Right kidney (tissue), 1 donor: ENCODE measurements around the gene PLEKHA5.

Source experiments
- DNase-seq: peaks from one replicate; pipeline ENCODE4 v3.0.0-alpha.2; 2016

Gene PLEKHA5

DNA sequence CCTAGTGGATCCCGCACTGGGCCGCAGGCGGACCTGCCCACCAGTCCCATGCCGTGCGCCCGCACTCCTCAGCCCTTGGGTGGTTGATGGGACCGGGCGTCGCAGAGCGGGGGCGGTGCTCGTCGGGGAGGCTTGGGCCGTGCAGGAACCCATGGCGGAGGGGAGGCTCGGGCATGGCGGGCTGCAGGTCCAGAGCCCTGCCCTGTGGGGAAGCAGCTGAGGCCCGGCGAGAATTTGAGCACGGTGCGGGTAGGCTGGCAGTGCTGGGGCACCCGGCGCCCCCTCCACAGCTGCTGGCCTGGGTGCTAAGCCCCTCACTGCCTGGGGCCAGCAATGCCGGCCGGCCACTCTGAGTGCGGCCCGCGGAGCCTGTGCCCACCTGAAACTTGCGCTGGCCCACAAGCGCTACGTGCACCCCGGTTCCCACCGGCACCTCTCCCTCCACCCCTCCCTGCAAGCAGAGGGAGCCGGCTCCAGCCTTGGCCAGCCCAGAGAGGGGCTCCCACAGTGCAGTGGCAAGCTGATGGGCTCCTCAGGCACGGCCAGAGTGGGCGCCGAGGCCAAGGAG, 100.8 kb downstream of the PLEKHA5 start:
- DNase-seq = no peak

DNA sequence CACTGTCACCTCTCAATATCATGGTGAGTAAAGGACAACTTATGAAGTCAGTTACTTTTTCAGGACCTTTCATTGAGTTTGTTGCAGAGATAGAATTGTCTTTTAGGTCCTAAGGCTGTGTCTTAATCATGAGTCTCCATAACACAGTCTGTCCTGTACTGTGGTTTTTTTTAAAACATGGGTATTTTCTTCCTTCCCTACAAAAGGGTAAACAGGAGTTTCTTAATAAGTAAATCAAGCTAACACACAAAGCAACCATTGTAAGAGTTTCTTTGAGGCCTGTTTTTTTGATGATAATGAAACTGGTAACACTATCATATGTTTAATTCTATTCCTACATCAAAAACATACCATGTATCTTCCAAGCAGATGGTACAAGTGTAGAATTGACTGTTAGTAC, 101.4 kb downstream of the PLEKHA5 start:
- no peak for DNase-seq

DNA sequence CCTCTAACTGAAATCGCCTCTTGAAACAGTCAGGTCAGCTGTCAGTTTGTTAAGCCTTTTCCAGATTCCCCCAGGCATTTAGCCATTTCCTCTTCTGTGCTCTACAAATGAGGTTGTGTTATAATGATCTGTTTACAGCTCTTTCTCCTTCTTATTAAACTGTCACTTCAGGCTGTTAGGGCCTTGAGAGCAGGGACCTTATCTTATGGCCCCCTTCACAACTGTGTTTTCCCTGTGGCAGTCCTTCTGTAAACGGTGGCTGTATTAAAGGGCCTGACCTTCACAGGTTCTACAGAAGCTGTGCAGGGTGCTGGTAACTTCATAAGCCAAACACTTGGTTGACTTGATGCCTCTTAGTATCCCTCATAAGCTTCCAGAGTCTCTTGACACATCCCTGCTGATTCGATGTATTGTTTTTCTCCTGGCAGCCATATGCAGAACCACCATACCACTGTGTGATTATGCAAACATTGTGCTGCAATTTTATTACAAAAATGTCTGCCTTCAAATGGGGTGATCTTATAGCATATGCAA, 104.7 kb downstream of the PLEKHA5 start:
- no peak for DNase-seq

DNA sequence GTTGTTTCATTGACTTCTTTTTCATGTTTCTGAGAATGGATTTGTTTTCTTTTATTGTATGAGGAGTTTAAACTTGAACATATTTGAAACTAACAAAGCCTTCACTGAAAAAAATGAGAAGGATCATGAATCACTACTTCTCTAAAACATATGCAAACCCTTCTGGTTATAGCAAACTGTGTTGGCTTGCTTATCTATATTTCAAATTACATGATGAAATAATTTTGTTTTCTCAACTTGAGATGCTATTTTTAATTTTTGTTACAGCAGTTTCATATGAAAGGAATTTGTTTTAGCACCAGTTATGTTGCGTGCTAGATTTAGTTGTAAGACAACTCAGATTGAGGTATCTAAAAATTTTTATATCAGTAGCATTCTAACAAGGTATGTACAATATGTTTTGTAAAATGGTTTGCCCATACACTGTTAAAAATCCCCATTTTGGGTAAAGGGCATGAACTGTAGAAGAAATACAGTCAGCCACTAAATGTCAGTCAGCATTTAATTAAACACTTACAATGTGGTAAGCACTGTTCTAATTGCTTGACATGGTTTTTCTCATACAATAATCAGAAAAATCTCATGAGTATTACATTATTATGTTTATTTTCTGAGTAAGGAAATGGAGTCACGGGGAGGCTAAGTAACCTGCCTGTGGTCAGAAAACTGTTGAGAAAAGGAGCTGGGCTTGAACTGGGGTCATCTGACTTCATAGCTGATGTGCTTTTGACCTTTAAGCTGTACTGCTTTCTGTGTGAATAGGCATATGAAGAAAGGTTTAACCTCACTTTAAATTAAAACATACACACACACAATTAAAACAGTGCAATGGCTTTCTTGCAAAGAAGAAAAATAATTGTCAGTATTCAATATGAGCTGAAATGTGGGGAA, 105.7 kb downstream of the PLEKHA5 start:
- DNase-seq = no peak

DNA sequence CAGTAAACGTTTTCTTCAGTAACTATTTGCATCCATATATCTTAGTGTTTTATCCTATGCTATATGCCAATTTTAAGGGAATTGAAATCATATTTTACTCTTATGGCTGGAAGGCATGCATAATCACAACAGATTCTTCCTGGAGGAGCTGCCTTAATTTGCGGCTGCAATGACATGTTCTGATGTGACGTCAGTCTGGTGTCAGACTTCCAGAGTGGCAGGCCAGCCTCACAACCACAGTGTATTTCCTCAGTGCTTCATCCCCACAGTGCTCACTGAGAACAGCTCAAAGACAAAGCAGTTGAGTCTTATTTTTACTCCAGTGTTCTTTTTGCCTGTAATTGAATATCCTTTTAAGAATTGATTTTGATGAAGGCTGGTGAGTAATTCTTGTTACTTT, 107.1 kb downstream of the PLEKHA5 start:
- no peak for DNase-seq

DNA sequence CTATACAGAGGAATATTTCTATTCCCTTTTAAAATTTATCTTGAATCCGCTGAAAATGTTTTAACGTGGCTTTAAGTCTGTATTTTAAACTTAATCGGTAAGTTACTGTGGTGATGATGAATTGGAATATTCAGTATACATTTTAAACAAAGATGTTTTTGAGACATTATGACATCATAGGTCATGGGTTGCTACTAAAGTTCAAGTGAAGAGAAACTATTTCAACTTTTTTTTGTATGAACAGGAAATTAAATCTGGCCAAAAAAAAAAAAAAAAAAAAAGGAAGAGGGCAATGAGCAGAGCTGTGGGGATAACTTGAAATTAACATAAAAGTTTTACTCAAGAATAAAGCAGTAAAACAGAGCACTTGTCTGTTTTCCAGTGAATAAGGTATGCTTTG, 109.0 kb downstream of the PLEKHA5 start:
- no peak for DNase-seq

DNA sequence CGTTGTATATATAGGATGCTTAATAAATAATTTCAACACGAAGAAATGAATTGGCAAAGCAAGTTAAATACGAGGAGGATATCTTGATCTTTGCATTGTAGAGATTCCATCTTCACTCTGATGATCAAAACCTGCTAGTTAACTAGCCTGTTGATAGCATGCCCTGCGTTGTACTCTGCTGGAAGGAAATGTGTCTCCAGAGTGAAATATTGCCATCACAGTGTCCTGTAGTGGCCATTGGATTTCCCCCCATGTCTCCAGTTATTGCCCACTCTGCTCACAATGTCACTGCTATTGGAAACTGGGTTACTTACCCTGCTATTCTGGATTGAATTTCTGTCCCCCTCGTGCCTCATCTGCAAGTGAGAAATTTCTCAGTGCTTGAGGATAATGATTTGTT, 109.6 kb downstream of the PLEKHA5 start:
- no peak for DNase-seq

DNA sequence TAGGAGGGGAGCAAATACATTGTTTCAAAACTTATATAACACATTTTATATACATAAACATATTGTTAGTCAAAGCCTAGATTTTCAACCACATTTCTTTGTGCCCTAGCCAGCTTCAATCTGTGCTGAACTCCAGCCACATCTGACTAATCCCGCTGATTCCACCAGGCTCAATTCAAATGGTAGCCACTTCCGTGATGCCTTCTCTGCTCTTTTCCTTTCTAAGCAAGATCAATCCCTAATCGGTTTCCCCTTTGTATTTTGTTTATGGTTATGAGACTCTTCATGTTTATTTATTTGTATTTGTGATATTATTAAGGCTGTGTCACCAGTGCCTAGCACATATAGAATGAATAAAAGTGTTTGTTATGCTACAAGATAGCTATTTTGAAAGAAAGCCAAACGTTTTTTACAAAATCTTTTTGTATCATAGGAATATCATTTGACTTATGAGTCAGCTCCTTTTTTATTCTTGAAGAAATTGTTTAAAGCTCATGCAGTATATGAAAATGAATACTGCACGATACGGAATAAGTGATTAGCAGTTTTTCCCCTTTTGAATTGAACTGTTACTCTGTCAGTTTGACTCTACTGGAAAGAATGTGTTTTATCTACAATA, 110.2 kb downstream of the PLEKHA5 start:
- DNase-seq = no peak

DNA sequence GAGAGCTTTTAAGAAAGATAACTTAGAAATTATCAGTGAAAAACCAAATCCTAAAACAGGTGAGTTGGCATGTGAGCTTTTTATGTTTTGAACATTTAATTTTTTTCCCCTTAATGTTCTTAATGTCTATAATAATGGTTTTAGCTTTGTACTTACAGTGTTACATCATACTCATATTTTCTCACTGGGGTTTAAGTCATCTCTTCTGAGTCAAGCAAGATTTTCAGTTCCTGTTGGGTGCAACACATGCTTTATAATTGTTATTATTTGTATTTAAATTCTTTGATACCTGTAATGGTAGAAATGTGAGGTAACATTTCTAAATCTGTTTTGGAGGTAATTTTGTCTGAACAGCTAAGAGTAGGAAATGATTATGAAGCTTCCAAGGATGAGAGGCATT, 113.0 kb downstream of the PLEKHA5 start:
- no peak for DNase-seq

DNA sequence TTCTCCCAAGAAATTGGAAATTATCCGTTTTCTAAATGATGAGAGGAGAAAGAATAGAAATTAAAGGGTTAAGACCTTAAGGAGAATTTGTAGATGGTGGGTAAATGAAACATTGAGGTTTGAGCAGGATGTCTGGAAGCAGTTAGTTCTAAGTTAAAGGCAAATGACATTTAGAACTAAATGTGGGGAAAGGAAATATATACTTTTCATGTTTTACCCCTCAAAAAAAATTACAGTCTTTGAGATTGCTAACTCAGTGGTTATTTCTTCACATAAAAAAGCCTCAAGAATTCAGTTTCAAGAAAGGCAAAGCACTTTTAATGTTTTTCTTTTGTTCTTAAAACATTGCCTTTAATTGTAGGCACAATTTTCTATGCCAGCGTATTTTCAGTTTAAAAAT, 114.0 kb downstream of the PLEKHA5 start:
- DNase-seq = no peak

DNA sequence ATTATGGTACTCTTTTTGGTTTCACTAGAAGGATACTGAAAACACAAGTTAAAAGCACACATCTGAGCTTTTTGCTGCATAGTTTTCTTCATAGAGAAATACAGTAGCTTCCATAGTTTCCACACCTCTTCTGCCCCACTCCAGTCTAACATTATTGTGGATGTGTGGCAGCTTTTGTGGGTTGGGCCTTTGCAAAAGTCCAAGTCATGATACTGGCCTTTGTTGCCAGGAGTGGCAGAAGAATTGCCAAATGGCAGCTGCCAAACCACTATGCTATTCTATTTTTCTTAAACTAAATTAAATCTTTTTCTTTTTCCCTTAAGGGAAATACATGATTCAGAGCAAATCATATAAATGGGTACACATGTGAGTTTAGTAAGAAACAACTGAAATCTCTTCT, 114.8 kb downstream of the PLEKHA5 start:
- no peak for DNase-seq

DNA sequence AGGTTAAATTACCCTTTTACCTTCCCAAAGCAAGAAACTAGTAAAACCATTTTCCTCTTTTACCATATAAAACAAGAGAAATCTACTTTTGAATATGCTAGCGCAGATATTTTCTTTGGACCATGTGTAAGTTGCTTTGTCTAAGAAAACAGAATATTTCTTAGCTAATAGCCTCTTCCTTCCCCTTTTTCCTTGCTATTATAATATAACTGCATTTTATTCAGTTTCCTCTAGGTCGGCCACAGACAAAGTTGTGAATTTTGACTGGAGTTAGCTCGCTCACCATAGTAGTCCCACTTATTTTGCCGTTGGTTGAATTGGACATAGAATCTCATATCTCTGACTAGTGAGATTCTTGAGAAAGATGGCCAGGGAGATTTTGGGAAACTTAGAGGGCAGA, 115.6 kb downstream of the PLEKHA5 start:
- no peak for DNase-seq

DNA sequence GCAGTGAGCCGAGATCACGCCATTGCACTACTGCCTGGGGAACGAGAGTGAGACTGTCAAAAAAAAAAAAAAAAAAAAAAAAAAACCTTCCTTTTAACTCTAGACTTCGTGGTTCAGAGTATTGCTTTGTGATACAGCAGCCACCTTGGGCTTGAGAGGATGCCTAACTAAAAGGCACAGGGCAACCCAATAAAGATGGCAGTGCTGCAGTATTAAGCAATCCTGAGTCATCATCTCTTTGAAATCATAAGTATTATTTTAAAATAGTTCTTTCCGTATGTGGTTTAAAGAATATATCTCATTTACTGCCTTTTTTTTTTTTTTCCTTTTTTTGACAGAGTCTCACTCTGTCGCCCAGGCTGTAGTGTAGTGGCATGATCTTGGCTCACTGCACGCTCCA, 116.1 kb downstream of the PLEKHA5 start:
- DNase-seq = no peak

DNA sequence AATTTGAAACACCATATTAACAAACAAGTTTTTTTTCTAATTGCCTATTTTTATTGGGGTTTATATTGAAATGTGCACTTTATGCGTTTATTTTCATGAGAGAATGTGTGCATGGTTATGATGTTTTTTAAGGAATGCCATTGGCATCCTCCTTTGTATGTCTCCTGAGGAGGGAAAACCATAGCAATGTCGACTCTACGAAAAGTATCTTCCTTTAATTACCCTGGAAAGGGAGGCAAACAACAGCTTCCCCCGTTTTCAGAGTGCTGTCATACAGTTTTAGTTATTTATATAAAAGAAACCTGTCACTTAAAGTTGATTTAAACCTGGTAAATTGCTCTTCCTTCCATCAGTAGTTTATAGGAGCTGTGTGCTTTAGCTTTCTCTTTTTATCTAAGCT, 117.4 kb downstream of the PLEKHA5 start:
- DNase-seq = no peak

DNA sequence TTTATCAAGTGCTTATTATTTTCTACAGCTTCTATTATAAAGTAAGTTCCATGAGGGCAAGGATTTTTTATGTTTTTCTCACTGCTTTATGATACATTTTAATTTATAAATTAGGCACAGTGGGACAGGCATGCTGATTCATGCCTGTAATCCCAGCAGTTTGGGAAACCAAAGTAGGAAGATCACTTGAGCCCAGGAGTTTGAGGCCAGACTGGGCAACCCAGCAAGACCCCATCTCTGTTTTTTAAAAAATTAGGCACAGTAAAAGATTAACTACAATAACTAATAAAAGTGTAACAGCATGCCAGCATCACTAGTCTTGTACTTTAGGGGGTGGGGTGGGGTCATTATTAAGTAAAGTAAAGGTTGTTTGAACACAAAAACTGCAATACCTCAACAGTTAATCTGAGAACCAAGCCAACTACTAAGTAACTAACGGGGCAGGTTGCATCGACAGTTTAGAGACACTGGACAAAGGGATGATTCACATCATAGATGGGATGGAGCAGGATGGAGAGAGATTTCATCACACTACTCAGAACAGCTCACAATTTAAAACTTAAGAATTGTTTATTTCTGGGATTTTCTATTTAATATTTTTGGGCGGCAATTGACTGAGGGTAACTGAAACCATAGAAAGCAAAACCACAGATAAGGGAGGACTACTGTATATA, 119.5 kb downstream of the PLEKHA5 start:
- DNase-seq = no peak

DNA sequence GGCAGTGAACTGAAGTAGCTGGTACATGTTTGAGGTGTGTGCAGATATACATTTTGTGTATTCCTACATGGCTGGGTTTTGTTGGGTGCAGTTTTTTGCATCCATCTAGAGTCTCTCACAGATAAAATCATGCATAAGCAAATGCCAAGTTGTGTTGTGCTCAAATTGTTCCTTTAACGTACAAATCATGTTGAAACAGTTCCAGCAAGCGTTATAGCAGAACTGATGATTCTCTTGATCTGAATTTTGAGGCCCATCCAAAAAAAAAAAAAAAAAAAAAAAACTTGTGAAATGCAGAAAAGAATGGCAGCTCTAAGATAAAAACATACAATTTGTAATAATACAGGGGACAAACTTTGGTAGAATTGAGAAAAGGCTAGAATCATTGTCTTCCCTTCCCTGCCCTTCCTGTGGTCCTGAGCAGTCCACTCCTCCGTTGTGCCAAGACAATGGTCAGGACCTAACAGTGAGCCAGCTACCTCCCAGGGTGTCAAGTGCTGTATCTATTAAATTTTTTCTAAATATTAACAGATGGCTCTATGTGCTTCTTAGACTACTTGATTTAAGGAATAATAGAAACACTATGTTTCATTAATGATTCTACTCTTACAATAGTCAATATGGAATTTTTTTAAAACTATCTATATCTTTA, 122.1 kb downstream of the PLEKHA5 start:
- DNase-seq = no peak

DNA sequence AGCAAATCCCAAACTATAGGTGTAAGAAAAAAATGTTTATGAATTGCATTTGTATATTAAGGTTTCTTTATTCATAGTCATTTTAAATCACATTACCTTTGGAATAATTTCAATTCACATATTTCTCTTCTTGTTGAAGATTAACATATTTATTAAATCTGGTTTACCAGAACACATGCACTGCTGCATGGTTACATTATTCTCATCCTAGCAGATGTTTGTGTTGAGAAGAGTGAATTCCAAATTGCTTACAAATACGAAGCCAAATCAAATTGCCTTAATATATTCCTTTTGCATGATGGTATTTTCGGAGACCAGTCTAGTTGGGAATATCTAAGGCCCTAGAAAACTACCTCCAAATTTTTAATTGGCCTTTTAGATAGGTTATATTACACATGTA, 130.6 kb downstream of the PLEKHA5 start:
- no peak for DNase-seq

DNA sequence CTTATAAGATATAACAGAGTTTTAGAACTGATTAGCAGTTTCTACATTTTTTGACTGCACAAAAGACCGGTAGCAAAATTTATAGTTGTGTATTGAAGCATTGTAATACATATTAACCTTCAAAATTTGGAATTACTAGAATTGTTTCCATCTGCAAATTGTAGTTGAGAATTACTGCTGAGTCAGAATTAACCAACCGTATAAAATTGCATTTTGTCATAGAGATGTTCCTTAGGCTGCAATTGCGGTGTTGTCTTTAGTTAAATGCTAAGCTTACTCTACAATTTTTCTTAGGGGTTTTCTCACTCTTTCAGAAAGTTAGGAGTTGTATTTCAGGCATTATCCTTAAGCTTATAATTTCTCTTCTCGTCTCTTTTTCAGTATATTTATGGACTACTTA, 132.2 kb downstream of the PLEKHA5 start:
- no peak for DNase-seq

DNA sequence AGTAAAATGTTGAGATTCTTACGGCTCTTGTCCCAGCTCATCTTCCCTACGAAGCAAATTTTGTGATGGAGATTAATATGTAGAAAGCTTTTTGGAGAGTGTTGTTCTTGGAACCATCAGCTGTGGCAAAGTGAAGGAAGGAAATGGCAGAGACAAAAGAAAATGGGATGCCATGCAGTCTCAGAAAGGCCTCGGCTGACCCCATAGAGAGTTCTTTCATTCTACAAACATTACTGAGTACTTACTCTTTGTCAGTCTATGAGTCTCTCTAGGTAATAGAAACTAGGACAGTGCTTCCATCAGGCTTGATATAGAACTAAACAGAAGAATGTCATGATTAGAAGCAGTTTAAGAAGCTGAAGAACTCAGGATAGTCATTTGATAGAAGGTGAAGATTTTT, 134.1 kb downstream of the PLEKHA5 start:
- DNase-seq = no peak

DNA sequence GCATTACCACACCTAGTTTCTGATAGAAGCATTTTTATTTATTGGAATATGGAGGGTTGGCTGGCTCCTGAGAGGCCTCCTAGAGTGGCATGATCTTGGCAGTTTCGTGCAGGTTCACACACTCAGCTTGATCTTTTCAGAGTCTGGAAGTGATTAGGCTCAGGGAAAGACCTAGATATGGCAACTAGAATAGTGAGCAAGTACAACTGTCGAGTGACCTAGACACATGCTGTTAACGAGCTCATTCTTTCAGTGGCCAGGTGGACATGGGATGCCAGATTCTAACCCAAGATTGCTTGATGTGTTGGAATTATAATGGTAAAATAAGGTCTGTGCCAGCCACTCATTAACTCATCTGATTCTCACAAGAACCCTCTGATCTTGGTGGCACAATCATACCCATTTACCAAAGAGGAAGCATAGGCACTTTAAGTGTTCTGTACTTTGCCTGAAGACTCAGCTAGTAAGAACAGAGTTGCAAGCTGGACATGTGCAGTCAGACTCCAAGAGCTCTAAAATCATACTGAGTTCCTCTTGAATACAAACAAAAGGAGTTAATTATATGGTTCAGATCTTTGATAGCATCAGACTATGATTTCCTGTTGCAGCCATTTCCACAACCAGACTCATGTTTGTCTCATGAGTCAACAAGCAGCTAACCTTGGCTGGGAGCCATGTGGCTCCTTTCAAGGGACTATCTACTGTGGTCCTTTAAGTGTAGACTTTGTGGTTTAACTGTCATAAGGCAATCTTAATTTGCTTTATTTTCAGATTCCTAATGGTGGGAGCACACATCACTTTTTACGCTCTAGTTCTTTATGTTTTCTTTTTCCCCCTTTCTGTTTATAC, 144.2 kb downstream of the PLEKHA5 start:
- no peak for DNase-seq

DNA sequence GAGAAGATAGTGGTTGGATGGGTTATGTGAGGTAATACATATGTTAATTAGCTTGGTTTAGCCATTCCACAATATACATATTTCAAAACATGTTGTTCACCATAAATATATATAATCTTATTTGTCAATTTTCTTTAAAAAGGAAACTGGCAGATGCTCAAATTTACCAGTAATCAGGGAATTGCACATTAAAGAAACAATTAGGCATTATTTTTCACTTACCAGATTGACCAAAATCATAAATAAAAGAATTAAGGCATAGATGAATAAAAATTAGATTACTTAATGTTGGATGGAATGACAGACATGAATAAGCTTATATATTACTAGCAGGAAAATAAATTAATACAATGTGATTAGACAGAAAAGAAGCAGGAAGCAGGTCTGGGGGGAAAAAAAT, 147.2 kb downstream of the PLEKHA5 start:
- no peak for DNase-seq
